ENCODE data around the gene ZNF236.

ZNF236 gene

GRCh38 chr18:76957384-76958355 lies 135.3 kb downstream of the ZNF236 start:
- Histone ChIP-seq H3K4me3 (ENCODE audit: control insufficient read depth in 1 of 7, extremely low read depth in 1 of 7, insufficient read depth in 4 of 7, low read depth in 2 of 7, low read length in 6 of 7) (no peak overlapping the region), H3K36me3 (ENCODE audit: control insufficient read depth in 4 of 4, insufficient read depth in 4 of 4, low read length in 3 of 4) (peaks cover 9 to 67% (median 47%) of the 10 kb centered on the region in 4 experiments), H3K27ac (ENCODE audit: insufficient read depth in 1 of 2, low read depth in 1 of 2, low read length in 2 of 2, poor library complexity in 1 of 2, severe bottlenecking in 2 of 2) (no peak overlapping the region), H3K4me1 (ENCODE audit: control extremely low read depth in 1 of 4, control insufficient read depth in 4 of 4, insufficient read depth in 4 of 4, low read length in 3 of 4) (no peaks in the 10 kb centered on the region), H3K27me3 (replicated peaks in 2 of 5; ENCODE audit: control insufficient read depth in 4 of 5, insufficient read depth in 5 of 5, low read length in 4 of 5) (no peaks in the 10 kb centered on the region), H3K9me3 (ENCODE audit: control extremely low read depth in 1 of 5, control insufficient read depth in 4 of 5, insufficient read depth in 2 of 5, low read depth in 1 of 5, low read length in 4 of 5) (no peaks in the 10 kb centered on the region)
- no peak for DNase-seq
- WGBS (ENCODE audit: insufficient coverage) = 97% methylated on average over 12 of the region's 18 CpGs
- ChIA-PET CTCF (interaction anchor here (0.5 to 3.1 kb wide), 3 partner anchors 15 to 35 kb away, joined by 3 to 18 read pairs (median 4); no protein-coding TSS in a partner anchor), POLR2A (no interaction called here)

- POLR2A ChIA-PET = no interaction called here
- Histone ChIP-seq H3K36me3 (ENCODE audit: control insufficient read depth in 4 of 4, insufficient read depth in 4 of 4, low read length in 3 of 4) (peaks cover 7 to 56% (median 40%) of the 10 kb centered on the region in 4 experiments), H3K9me3 (ENCODE audit: control extremely low read depth in 1 of 5, control insufficient read depth in 4 of 5, insufficient read depth in 2 of 5, low read depth in 1 of 5, low read length in 4 of 5) (no peaks in the 10 kb centered on the region), H3K27me3 (replicated peaks in 2 of 5; ENCODE audit: control insufficient read depth in 4 of 5, insufficient read depth in 5 of 5, low read length in 4 of 5) (no peaks in the 10 kb centered on the region), H3K27ac (ENCODE audit: insufficient read depth in 1 of 2, low read depth in 1 of 2, low read length in 2 of 2, poor library complexity in 1 of 2, severe bottlenecking in 2 of 2) (no peak overlapping the region), H3K4me3 (ENCODE audit: control insufficient read depth in 1 of 7, extremely low read depth in 1 of 7, insufficient read depth in 4 of 7, low read depth in 2 of 7, low read length in 6 of 7) (no peak overlapping the region), H3K4me1 (ENCODE audit: control extremely low read depth in 1 of 4, control insufficient read depth in 4 of 4, insufficient read depth in 4 of 4, low read length in 3 of 4) (no peaks in the 10 kb centered on the region)
- DNase-seq = no peak
- WGBS (ENCODE audit: insufficient coverage) = 85% methylated on average over 13 of the region's 16 CpGs
- CTCF ChIA-PET = interaction anchor here (1.0 to 3.1 kb wide), 3 partner anchors 18 to 37 kb away, joined by 3 to 18 read pairs (median 5); no protein-coding TSS in a partner anchor
Measured at GRCh38 chr18:76958692-76959341, 136.5 kb downstream of the ZNF236 start.

GRCh38 chr18:76959605-76960004 lies 137.2 kb downstream of the ZNF236 start:
- ChIA-PET POLR2A (no interaction called here), CTCF (interaction anchor here (1.5 to 3.1 kb wide), 2 partner anchors 19 to 24 kb away, joined by 5 to 18 read pairs; no protein-coding TSS in a partner anchor)
- Histone ChIP-seq H3K4me1 (ENCODE audit: control extremely low read depth in 1 of 4, control insufficient read depth in 4 of 4, insufficient read depth in 4 of 4, low read length in 3 of 4) (no peaks in the 10 kb centered on the region), H3K9me3 (ENCODE audit: control extremely low read depth in 1 of 5, control insufficient read depth in 4 of 5, insufficient read depth in 2 of 5, low read depth in 1 of 5, low read length in 4 of 5) (no peaks in the 10 kb centered on the region), H3K4me3 (ENCODE audit: control insufficient read depth in 1 of 7, extremely low read depth in 1 of 7, insufficient read depth in 4 of 7, low read depth in 2 of 7, low read length in 6 of 7) (no peak overlapping the region), H3K36me3 (ENCODE audit: control insufficient read depth in 4 of 4, insufficient read depth in 4 of 4, low read length in 3 of 4) (peaks cover 7 to 56% (median 40%) of the 10 kb centered on the region in 4 experiments), H3K27ac (ENCODE audit: insufficient read depth in 1 of 2, low read depth in 1 of 2, low read length in 2 of 2, poor library complexity in 1 of 2, severe bottlenecking in 2 of 2) (no peak overlapping the region), H3K27me3 (replicated peaks in 2 of 5; ENCODE audit: control insufficient read depth in 4 of 5, insufficient read depth in 5 of 5, low read length in 4 of 5) (no peaks in the 10 kb centered on the region)
- no peak for DNase-seq
- 95% methylated on average over 8 of the region's 8 CpGs for WGBS (ENCODE audit: insufficient coverage)

GRCh38 chr18:76960528-76961035 lies 138.2 kb downstream of the ZNF236 start:
- Histone ChIP-seq H3K9me3 (ENCODE audit: control extremely low read depth in 1 of 5, control insufficient read depth in 4 of 5, insufficient read depth in 2 of 5, low read depth in 1 of 5, low read length in 4 of 5) (no peaks in the 10 kb centered on the region), H3K27ac (ENCODE audit: insufficient read depth in 1 of 2, low read depth in 1 of 2, low read length in 2 of 2, poor library complexity in 1 of 2, severe bottlenecking in 2 of 2) (no peak overlapping the region), H3K4me3 (ENCODE audit: control insufficient read depth in 1 of 7, extremely low read depth in 1 of 7, insufficient read depth in 4 of 7, low read depth in 2 of 7, low read length in 6 of 7) (no peak overlapping the region), H3K27me3 (replicated peaks in 2 of 5; ENCODE audit: control insufficient read depth in 4 of 5, insufficient read depth in 5 of 5, low read length in 4 of 5) (no peaks in the 10 kb centered on the region), H3K36me3 (ENCODE audit: control insufficient read depth in 4 of 4, insufficient read depth in 4 of 4, low read length in 3 of 4) (peaks cover 6 to 54% (median 38%) of the 10 kb centered on the region in 4 experiments), H3K4me1 (ENCODE audit: control extremely low read depth in 1 of 4, control insufficient read depth in 4 of 4, insufficient read depth in 4 of 4, low read length in 3 of 4) (no peaks in the 10 kb centered on the region)
- DNase-seq = no peak
- ChIA-PET POLR2A (no interaction called here), CTCF (no interaction called here)
- 97% methylated on average over 16 of the region's 16 CpGs for WGBS (ENCODE audit: insufficient coverage)

GRCh38 chr18:76962851-76963250 lies 140.5 kb downstream of the ZNF236 start:
- ChIA-PET POLR2A (no interaction called here), CTCF (no interaction called here)
- H3K4me1 ChIP-seq (ENCODE audit: control extremely low read depth in 1 of 4, control insufficient read depth in 4 of 4, insufficient read depth in 4 of 4, low read length in 3 of 4) = peaks cover 0 to 2% (median under 1%) of the 10 kb centered on the region in 4 experiments
- 100% methylated on average over 1 of the region's 1 CpG for WGBS (ENCODE audit: insufficient coverage)
- H3K4me3 ChIP-seq (ENCODE audit: control insufficient read depth in 1 of 7, extremely low read depth in 1 of 7, insufficient read depth in 4 of 7, low read depth in 2 of 7, low read length in 6 of 7) = no peak overlapping the region
- no peak for DNase-seq
- H3K36me3 ChIP-seq (ENCODE audit: control insufficient read depth in 4 of 4, insufficient read depth in 4 of 4, low read length in 3 of 4) = peaks cover 4 to 42% (median 31%) of the 10 kb centered on the region in 4 experiments
- no peak overlapping the region for H3K27ac ChIP-seq (ENCODE audit: insufficient read depth in 1 of 2, low read depth in 1 of 2, low read length in 2 of 2, poor library complexity in 1 of 2, severe bottlenecking in 2 of 2)
- H3K9me3 ChIP-seq (ENCODE audit: control extremely low read depth in 1 of 5, control insufficient read depth in 4 of 5, insufficient read depth in 2 of 5, low read depth in 1 of 5, low read length in 4 of 5) = peaks cover 0 to 1% (median 0%) of the 10 kb centered on the region in 5 experiments
- no peaks in the 10 kb centered on the region for H3K27me3 ChIP-seq (replicated peaks in 2 of 5; ENCODE audit: control insufficient read depth in 4 of 5, insufficient read depth in 5 of 5, low read length in 4 of 5)

- Histone ChIP-seq H3K27ac (ENCODE audit: insufficient read depth in 1 of 2, low read depth in 1 of 2, low read length in 2 of 2, poor library complexity in 1 of 2, severe bottlenecking in 2 of 2) (no peak overlapping the region), H3K4me3 (ENCODE audit: control insufficient read depth in 1 of 7, extremely low read depth in 1 of 7, insufficient read depth in 4 of 7, low read depth in 2 of 7, low read length in 6 of 7) (no peak overlapping the region), H3K4me1 (ENCODE audit: control extremely low read depth in 1 of 4, control insufficient read depth in 4 of 4, insufficient read depth in 4 of 4, low read length in 3 of 4) (peaks cover 0 to 5% (median 1%) of the 10 kb centered on the region in 4 experiments), H3K36me3 (ENCODE audit: control insufficient read depth in 4 of 4, insufficient read depth in 4 of 4, low read length in 3 of 4) (peaks cover 4 to 38% (median 26%) of the 10 kb centered on the region in 4 experiments), H3K9me3 (ENCODE audit: control extremely low read depth in 1 of 5, control insufficient read depth in 4 of 5, insufficient read depth in 2 of 5, low read depth in 1 of 5, low read length in 4 of 5) (peaks cover 0 to 1% (median 0%) of the 10 kb centered on the region in 5 experiments), H3K27me3 (replicated peaks in 2 of 5; ENCODE audit: control insufficient read depth in 4 of 5, insufficient read depth in 5 of 5, low read length in 4 of 5) (no peaks in the 10 kb centered on the region)
- WGBS (ENCODE audit: insufficient coverage) = no CpG with 5 or more reads among the region's 2 CpGs
- DNase-seq = no peak
- ChIA-PET CTCF (interaction anchor here (0.7 to 1.0 kb wide), 2 partner anchors 11 to 14 kb away, joined by 3 to 4 read pairs; no protein-coding TSS in a partner anchor), POLR2A (no interaction called here)
Measured at GRCh38 chr18:76963936-76964335, 141.6 kb downstream of the ZNF236 start.
